Suppressor macrophage treated with lipopolysaccharide for 1 hour (primary cell): ENCODE measurements around the gene DSTN.
A peak's percentile ranks its signal among the peaks of the same experiment; 100 is the strongest.

Experiments used
- DNase-seq, 3 donors: peaks; one replicate each; pipeline ENCODE4 v3.0.0-alpha.2; 2020 to 2022

The DSTN gene

DNA sequence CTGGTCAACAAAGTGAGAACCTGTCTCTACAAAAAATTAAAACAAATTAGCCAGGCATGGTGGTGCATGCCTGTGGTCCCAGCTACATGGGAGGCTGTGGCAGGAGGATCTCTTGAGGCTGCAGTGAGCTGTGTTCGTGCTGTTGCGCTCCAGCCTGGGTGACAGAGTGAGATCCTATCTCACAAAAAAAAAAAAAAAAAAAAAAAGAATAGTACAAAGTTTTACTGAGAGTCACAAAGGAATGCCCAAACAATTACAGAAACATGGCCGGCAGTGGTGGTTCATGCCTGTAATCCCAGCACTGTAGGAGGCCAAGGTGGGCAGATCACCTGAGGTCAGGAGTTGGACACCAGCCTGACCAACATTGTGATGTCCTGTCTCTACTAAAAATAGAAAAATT, 14.8 kb upstream of the DSTN start:
- DNase-seq = no peak

DNA sequence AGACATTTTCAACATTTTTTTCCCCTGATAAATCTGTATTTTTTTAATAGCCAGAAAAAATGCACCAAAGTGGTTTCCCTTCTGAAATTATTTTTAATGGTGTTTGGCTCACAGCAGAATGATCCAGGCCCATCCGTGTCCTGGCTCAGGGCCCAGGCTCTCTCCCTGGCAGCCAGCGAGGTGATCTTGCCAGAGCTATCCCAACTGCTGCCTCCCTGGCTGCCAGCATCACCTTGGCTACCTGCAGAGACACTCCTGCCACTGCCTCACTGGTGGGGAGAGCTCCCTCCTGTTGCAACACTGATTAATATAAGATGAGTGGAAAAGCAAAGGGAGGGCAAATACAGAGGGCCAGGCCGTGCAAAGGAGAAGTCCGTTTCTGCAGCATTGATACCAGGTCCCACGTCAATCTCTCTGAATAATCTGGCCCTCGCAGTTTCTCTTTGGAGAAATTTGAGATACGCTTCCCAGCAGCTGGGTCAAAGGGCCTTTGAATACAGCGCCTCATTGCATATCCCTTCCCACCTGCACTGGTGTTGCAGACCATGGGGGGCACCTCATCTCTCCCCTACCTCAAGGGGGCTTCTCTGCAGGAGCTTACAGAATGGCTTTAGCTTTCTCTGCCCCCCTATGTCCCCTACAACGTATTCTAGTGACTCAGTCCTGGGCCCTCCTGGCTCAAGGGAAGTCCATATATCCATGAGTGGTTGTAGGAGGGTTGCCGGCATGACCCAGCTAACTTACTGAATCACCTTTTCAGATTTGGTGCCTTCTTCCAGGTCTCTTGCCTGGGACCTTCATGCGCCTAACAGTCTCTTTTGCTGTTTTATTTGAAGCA, 12.8 kb upstream of the DSTN start:
- no peak for DNase-seq

DNA sequence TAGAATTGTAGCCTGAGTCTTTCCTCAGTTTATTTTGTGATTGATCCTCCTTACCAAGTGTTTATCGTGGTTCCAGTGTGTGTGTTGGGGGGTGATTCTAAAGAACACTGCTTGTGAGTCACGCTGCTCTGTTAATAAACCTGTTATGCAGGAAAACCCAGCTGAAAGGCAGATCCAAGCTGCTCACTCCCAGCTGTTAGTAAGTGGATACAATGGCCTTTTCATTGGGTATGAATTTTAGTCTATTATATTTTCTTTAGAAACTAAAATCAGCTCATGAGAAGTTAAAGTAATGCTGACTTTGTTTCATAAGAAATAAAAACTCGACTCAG, 12.2 kb upstream of the DSTN start:
- no peak for DNase-seq

DNA sequence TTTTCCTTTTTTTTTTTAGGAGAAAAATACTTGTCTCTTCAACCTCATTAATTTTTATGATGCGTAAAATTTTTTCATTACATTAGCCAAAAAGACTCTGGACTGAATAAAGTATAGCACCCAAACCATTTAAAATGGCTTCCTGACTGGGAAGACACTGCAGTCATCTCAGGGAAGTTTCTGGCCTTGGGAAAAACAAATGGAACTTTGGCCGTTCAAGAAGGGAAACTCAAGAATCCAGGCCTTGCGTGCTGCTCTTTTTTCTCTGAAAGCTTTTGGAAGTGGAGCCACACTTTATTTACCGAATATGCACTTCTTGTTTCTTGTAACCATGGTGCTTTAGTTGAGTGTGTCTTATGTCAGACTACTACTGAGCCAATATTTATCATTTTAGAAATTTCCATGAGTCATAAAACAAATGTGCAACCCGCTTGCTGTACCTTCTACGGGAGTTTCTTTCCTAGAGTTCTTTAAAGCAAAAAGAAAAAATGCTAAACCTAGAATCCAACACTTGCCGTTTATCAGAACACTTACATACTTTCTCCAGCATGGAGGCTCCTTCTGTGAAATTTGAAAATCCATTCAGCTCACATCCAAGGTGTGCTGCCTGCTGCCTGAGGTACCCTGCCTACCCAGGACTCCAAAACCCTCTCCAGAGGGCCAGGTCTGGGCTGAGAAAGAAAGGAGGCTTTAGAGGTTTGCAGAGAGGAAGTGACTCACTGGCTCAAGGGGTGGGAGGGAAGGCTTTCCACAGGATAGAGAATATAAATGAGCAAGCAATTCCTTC, 11.5 kb upstream of the DSTN start:
- DNase-seq = peak; percentile 70 to 89 (median 80)

DNA sequence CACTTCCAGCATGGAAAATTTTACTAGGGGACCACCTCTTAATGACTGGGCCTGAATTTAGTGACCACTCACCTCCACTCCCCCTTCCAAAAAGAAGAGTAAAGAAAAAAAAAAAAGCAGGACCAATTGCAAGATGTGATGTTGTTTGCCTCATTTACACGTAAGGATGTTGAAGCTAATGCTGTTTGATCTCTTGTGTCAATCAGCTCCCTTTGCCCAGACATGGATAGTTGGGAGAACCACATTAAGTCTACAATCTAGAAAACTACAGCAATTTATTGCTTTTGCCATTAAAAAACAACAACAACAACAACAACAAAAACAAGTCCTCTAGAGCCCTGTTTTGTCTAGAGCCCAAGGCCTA, 11.0 kb upstream of the DSTN start:
- DNase-seq = no peak

DNA sequence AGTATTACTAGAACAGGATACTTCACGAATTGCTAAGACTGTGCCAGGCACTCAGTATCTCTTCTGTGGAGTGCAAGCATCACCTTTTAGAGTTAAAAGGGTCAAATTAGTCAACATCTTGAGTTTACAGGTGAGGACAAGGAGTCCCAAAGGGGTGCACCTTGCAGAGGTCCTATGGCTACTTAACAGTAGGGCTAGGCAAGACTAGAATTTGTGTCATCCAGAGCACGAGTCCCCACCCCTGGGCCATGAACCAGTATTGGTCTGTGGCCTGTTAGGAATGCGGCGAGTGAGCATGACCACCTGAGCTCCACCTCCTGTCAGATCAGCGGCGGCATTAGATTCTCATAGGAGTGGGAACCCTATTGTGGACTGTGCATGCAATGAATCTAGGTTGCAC, 10.5 kb upstream of the DSTN start:
- no peak for DNase-seq

DNA sequence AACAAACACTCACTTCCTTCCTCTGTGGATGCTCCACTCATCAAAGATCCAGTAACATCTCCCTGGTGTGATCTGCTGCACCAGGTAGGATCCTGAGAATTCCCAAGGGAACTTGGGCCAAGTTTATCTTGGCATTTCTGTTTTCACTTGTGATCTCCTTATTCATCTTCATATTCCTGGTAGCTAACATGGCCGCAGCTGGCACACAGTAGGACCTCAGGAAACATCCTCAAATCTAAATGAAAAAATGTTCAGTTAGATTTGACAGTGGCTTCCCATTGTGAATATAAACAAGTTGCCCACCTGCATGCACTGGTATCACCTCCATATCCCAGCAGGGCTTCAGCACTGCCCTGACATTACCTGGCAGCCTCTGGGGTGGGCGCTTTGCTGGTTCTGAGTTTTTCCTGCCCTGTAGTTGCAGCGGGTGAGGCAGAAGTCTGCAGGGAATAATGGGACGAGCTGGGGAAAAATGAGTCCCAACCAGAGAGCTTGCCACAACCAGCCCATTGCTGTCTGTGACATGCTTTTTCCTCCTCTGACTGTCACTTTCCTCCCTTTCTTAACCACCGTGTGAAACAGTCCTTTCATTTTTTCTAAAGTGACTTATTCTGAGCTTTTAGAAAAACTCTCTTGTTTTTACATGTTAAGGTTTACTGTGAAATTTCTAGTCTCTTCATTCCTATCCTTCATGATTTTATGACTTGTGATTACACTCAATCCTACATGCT, 9.4 kb upstream of the DSTN start:
- no peak for DNase-seq

DNA sequence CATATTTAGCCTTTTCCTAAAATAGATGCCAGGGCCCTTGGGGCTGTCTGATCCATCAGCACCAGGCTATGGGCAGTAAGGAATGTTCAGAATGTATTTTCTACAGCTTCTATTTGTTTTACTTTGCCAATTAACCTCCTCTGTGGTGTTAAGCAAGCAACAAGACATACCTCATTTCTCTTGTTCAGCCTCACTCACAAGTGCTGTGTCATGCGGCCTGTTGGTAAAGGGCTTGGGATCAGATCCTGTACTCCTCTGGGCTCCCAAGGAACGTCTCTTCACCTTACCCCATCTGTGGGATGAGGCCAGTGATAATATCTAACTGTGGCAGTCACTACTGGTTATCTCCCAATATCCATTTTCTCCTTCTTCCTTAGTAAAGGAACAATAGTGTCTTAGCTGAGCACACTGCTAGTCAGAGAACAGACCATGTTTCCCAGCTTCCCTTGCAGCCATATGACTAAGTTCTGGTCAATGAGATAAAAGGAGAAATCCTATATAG, 7.0 kb upstream of the DSTN start:
- no peak for DNase-seq

DNA sequence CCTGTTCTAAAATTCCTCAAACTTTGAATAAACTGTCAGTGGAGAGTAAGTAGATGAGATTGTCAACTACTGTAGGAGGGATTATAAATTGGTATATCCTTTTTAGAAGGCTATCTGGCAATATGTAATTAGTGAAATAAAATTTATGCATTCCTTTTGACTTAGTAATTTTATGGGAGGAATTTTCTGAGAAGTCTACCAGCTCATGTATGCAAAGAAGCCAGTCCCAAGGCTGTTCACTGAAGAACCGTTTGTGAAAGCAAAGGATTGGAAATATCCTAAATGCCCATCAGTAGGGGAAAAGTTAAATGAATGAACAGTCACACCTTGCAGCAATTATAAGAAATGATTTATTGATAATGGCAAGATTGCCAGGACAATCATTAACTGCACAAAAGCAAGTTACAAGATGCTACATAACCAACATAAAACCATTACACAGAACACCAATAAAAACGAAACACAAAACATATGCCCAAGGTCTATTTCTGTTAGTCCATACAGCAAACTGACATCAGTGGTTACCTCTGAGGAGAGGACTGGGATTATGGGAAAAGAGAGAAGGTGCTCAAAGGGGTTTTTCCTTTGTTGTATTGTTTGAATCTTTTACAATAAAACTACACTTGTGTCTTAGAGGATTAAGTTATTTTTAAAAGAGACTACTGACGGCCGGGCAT, 4.6 kb upstream of the DSTN start:
- DNase-seq = no peak

DNA sequence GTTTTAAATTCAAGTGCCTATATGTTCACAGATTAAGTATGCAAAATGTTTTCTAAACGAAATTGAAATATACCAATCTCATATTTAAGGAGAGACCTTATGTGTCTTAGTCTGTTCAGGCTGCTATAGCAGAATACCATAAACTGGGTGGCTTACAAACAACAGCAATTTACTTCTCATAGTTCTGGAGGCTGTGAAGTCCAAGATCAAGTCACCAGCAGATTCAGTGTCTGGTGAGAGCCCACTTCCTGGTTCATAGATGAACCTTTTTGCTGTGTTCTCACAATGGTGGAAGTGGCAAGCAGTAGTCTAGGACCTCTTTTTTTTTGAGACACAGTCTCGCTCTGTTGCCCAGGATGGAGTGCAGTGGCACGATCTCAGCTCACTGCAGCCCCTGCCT, 3.5 kb upstream of the DSTN start:
- no peak for DNase-seq

DNA sequence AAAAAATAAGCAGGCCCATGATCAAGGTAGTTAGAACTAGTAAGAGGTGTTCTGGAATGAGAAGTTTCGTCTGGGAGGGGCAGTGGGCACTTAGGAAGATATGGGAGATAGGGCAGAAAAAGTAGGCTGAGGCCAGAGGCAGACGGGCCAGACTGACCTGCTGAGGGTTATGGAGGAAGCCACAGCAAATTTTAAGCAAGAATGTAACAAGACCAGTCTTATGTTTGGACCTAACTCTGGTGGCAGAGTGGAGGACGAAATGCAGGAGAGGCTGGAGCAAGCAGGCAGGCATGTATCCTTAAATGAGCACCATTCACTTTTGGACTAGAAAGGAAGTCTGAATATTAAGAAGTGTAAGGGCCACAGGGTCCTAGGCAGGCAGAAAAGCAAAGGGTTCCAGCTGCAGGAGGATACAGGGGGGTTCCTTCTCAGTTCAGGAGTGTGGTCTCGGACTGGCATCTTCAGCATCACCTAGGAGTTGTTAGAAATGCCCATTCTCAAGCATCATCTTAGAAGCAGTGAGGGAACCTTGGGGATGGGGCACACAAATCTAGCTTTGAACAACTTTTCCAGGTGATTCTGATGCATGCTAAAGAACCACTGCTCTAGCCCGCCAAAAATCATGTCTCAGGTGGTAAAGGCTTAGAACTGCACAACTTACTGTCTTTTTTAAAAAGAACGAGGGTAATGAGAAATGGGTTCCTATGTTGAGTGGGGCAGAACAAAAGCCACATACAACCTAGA, 1.7 kb upstream of the DSTN start:
- no peak for DNase-seq

DNA sequence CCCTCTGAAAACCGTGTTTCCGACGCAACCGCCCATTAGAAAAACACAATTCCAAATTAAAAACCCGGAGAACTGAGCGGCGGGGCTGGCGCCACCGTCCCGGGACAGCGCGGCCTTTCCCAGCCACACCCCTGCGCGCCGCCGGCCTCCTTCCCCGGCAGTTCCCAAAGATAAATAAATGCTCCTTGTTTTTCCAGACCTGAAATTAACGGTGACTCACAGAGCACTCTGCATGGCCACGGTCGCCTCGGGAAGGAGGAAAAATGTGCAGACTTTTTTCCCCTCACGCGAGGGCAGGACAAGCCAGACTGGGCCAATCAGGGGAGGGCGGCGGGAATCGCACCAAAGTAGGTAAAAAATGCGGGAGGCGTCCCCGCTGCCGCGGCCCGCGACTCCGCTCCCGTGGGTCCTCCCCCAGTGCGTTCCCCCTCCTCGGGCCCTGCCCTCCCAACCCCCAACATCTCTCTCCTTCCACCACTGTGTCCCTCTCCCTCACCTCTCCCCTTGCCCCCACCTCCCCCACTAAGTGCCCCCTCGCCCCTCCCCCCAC, 828 bp upstream of the DSTN start:
- DNase-seq = peak; percentile 51 to 65 (median 60)

DNA sequence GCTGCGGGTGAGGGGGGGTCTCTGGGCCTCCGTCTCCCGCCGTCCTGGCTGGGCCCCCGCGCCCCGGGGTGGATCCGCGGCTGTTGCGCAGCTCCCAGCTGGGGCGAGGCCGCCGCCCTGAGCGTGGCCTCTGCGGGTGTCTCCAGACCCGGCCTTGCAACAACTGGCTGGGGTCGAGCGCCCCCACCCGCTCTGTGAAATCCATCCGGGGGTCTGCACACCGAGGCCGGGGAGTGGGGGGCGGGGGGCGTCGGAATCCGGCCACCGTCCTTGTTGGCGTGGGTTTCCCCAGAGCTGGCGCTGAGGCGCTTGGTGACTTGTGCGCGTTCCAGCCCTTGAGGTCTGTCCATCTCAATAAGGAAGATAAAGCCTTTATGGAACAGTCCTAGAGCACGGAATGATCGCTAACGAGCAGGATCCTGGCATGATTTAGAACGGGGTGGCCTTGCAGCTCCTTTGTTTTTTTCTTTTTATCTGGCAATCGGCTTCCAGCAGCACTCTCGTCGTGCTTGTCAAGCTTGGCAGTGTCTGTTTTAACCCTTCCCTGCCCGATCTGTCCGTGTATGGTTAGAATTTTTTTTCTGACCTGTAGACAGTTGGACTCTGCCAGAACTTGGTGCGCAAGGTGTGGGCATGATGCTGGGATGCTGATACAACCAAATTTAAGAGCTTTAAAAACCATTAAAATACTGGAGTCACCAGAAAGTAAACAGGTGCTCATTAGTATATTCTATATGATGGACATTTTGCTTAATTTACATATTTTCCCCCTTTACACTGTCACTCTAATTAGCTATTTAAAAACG, 675 bp downstream of the DSTN start:
- peak; percentile 48 to 65 (median 62) for DNase-seq

DNA sequence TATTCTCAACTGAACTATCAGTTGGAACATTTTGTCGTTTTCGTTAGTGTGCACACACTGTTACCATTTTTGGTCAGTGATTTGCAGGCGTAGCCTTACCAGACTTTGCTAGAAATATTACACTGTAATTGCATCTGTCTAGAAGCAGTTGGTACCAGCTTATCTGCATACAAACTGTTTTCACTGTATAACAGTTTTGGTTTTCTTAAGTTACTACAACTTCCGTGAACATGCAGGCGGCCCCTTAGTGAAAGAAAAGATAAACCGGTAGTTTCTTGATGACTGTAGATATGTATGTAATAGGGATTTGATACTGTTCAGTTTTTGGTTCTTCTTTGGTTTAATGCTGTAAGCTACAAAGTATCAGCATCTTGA, 1.3 kb downstream of the DSTN start:
- peak in 1 of 3 donors; percentile 15 for DNase-seq

DNA sequence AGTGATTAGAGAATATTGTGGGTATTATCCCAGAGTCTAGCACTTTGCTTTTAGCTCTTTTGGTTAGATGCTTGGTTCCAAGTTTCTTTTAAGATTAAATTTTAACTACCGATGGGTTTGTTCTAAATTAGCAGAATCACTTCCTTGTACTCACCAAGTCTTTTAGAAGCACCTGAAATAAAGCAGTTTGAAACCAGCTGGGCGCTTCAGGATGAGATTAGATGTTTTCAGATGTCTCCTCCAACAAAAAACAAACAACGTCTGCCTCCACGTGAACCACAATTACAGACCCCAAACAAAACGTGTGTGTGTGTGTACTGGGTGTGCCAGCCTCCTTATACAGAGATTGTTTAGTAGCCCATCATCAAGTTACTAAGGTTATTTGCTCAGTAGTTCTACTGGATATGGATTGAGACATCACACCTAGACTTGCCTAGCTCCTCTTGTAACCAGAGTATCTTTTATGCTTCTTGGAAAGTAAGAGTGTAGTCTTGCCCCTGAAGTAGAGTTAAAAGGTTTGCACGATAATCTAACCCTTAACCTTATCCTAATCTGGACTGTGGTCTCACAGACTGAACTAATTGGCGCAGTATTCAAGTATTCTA, 2.3 kb downstream of the DSTN start:
- no peak for DNase-seq

DNA sequence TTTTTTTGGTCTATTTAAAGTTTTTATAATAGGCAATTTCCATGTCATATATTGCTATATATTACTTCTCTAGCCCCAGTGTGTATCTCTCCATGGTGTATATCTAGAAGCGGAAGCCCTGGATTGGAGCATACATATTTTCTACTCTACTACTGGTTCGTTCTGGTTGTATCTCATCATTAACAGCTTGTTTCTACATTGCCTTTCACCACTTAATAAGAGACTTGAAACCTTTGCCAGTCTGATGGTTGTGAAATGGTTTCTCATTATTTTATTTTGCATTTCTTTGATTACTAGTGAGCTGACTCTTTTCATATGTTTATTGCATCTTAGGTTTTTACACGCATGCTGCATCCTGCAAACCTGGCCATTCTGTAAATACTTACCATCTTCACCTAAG, 3.6 kb downstream of the DSTN start:
- no peak for DNase-seq

DNA sequence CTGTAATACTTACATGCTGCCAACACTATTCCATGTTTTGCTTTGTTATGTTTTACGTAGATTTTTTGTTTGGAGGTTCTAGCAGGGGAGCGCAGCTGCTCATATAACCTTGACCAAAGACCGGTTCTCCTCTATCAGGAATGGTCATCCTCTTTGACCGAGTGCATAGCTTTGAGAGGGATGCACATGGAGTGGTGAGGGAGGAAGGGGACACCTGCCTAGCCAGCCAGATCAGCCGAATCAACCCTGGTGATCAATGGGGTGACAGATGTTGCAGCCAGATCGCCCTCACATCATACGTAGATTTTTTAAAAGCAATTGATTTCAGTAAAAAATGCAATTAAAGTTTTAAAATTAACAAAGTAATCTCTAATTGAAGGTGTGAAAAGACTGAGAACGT, 6.3 kb downstream of the DSTN start:
- DNase-seq = no peak

DNA sequence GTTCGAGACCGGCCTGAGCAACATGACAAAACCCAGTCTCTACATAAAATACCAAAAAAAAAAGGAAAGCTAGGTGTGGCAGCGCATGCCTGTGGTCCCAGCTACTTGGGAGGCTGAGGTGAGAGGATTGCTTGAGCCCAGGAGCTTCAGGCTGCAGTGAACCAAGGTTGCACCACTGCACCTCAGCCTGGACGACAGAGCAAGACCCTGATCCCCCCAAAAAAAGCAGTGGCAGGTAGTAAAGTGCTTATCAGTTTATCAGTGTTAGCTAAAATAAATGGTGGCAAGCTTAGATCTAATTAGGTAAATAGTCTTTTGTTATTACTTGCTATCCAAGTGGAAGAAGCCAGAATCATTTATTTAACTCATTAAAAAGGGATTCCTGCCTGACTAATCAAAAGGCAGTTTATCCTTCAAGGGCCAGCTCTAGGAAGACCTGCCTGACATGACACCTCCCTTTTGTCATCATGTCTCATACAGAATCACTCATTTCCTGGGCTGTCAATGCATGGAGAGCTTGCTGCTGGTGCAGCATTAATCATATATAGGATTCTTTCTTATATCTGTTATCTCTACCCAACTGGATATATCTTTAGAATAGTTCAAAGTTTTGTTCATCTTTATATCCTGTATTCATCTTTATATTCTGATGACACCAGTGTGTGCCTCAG, 9.6 kb downstream of the DSTN start:
- DNase-seq = no peak

DNA sequence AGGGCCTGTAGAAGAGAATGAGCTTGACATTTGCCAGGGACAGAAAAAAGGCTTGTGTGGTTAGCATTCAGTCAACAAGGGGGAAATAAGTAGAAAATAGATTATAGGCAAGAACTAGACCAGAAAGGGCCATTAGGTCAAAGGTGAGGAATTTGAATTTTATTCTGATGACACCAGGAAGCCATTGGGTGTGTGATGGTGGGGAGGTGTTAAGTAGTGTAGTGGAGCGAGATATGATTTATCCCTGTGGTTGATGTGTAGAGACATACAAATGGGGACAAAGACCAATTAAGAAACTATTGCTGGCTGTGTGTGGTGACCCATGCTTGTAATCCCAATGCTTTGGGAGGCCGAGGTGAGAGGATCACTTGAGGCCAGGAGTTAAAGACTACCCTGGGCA, 11.0 kb downstream of the DSTN start:
- no peak for DNase-seq

DNA sequence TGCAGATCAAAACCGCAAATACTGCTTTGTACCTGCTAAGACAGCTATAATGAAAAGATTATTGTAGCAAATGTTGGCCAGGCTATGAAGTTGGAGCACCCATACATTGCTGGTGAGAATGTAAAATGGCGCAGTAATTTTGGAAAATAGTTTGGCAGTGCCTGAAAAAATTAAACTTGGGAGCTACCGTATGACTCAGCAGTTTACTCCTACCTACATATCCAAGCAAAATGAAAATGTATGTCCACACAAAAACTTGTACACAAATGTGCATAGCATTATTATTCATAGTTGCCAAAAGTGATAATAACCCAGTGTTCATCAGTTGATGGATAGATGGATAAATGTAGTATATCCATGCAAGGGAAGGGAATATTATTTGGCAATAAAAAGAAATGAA, 13.3 kb downstream of the DSTN start:
- no peak for DNase-seq
